Stimulated activated naive CD4-positive, alpha-beta T cell (primary cell): ENCODE measurements around the gene ZNF329.

ENCODE experiments used
- DNase-seq, 6 experiments: peaks; one replicate each; lab custom pipeline; 2025; lab: John Stamatoyannopoulos, UW

ZNF329 gene

DNA sequence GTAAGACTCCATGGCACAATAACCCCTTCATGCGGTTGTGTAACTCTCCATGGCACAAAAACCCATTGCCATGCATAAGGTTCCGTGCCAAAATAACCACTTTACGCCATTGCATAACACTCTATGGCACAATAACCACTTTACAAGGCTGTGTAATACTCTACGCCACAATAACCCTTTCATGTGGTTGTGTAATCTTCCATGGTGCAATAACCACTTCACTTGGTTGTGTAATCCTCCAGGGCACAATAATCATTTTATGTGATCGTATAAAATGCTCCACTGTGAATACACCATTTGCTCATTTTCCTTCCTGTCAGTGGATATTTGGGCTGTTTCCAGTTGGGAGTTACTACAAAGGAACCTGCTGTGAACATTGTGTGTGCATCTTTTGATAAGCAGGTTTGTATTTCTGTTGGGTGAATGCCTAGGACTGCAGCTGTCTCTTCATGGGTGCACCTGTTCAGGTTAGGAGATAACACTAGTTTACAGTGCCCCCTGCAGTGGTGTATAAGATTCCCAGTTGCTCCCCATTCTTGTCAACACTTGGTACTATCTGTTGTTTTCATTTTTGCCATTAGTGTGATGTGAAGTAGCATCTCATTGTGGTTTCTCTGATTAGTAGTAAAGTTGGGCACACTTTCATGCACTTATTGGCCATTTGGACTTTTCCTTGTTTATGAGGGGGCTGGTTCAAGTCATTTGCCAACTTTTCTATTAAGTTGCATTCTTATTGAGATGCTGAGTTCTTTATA is 31.4 kb downstream of the ZNF329 start:
- no peak for DNase-seq

DNA sequence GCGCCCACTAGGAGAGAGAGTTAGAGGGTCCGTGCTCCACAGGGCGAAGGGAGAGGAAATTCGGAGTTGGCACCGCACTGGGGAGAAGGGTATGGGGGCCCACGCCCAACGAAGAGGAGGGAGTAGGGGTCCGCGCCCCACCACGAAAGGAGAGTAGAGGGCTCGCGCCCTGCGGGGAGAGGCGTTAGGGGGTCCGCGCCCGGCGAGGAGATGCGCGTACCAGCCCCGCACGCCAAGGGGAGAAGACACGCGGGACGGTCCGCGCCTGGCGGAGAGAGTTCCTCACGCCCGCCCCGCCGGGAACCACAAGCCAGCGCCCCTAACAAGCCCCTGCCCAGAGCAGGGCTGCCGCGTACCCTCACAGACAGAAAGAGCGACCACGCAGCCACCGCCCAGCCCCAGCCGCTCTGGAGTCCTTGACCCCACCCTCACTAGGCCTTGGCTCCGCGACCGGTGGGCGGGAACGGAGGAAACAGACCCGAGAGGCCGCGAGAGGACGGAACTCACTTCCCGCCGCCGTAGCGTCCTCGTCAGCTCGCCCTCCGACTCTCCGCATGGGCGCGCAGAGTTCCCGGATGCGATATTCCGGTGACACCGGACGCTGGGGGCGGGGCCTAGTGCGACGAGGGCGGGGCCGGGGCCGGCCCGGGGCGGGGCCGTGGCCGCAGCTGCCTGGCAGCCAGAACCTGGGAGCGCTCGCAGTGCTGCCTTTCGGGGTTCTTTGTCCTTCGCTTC is 32.6 kb downstream of the ZNF329 start:
- DNase-seq, result no peak

DNA sequence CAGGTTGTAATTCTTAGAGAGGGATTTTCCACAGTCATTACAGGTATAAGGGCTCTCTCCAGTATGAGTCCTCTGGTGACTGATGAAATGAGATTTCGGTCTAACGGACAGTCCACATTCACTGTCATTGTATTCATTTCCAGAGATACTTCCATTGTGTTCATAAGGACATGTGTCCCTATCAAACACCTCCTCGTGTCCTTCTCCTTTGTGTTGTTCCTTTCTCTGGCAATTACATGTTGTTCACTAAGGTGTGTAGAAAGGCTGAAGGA is 42.1 kb downstream of the ZNF329 start:
- no peak for DNase-seq

DNA sequence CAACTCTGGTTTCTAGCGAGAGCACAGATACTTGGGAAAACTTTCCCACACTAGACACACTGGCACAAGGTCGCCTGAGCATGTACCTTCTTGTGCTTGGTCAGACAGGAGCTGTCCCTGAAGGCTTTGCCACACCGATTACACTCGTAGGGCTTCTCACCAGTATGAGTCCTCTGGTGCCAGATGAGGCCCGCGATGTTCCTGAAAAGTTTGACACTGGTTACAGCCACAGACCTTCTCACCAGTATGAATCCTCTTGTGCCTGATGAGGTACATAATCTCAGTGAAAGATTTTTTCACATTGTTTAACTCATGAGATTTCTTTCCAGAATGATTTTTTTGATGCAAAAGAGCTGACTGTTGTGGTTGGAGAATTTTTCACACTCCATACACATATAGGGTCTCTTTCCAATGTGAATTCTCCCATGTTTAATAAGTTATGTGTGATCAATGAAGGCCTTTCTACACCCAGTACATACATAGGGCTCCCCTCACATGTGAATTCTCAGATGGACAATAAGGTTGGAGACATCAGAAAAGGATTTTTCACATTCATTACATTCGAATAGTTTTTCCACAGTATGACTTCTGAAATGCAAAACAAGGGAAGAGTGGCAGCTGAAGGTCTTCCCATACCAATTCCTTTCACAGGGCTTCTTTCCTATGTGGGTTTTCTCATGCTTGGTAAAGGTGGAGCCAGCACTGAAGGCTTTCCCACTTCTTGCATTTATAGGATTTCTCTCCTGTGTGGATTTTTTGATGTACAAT is 42.6 kb downstream of the ZNF329 start:
- DNase-seq, result no peak

DNA sequence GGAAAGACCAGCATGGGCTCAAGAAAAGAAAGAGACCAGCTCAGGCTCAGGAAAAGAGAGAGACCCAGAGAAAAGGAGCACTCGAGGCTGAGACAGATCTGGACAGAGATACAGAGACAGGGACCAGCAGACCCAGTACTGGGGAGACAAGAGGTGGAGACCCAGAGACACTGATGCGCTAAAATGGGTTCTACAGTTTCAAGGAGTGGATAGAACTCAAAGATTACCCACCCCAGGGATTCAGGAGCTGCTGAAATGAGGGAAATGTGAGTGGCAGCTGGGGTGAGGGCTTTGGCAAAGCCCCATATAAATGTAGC is 51.9 kb downstream of the ZNF329 start:
- no peak for DNase-seq

DNA sequence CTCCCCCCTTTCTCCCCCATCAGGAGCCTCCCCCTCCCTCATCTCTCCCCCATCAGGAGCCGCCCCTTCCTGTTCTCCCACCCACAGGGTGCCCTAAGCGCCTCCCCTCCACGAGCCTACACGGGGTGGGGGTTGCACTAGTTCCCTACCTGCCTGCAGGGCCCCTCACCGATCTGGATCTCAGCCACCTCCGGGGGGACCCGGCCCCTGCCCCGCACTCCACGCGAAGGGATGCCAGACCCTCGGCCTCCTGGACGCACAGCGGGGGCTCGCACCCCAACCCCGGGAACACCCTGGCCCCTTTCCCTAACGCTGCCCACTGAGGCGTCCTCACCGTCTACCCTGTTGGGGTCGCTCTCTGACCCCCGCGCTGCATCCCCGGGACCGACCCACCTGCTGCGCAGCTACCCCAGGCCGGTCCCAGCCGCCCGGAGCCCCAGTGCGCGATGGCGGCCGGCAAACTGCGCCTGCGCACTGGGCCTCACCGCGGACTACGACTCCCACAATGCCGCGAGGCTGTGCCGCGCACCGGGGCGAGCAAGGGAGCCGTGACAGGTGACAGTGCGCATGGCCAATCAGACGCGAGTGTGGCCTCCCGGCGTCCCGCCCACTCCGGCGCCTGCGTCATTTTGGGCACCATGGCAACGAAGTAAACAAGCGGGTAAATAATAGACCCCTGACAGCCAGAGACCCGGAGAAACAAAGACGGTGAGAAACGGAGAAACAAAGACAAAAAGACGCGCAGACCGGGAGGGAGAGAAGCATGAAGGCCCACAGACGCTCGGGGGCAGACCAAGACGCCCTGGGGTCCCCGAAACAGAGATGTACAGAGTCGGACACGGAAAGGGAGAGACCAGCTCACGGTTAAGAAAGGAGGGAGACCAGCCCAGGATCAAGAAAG is 52.6 kb downstream of the ZNF329 start, which contains the start of gene ZSCAN18:
Gene ZSCAN18 (minus strand): TSS at position 451 of the 901 bp plus-strand sequence. CDS start 7,964 bp downstream, outside the sequence.
- peak; percentile 98 to 99 (median 98) for DNase-seq

DNA sequence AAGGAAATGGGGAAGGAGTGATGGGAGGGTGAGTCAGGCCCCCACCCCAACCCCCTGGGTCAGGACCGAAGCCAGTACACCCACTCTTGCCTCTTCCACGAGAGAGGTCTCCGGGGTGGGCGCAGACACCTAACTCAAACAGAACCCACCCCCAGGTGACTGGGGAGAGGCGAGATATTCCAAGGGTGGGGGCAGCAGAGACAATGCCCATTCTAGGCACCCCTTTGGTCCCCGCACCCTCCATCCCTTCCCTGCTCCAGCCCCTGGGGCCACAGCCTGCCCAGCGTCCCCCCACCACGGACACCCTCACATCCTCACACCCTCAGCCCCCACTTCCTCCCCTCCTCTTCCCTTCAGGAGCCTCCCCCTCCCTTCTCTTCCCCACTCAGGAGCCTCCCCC is 53.2 kb downstream of the ZNF329 start:
- no peak for DNase-seq

DNA sequence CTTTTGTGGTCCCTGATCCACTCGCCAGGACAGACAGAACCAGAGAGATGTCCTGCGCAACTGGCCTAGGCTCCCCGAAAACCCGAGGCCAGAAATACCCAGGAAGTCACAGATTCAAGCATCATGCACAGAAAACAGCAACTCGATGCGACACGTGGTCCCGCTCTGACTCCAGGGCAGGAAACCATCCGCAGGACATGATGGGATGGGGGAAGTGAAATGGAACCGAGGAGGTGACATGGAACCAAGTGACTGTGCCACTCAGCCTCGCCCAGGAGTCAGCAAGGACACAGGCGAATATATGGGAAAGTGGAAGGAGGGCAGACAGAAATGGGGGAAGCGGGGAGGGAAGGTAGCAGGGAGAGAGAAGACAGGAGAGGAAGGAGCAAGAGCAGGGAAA is 53.7 kb downstream of the ZNF329 start:
- DNase-seq, result no peak

DNA sequence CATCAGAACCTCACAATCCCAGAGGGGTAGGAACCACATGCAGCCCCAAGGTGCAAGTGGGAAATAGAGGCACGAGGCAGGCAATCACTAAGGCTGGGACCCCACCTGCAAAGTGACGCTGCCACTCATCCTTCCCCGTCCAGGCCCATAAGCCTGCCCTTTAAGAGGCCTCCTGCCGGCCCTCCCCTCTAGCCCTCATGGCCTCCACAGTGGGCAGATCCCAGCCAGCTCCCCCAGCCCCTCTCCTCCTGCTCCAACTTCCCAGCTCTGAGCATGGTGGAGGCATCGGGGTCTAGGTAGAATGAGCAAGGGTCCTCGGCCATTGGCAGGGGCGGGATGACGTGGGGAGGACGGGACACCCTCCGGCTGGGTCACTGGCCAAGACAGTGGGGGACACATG is 55.3 kb downstream of the ZNF329 start:
- DNase-seq, result no peak

DNA sequence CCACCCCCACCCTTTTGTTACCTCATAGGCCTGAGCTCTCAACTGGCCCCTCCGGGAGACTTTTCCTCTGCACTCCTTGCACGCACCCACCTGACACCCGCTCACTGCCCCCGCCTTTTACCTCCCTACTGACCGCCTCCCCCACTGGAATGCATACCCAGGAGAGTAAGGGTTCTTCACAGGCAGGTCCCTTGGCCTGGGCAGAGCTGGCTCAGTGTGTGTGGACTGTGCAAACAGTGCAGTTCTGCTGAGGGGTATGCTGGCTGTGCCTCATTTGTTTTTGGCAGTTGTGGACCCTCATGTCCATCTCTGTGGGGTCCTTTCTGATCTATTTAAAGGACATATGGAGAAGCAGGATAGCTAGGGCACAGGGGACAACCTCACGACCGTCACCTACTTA is 57.5 kb downstream of the ZNF329 start:
- no peak for DNase-seq

DNA sequence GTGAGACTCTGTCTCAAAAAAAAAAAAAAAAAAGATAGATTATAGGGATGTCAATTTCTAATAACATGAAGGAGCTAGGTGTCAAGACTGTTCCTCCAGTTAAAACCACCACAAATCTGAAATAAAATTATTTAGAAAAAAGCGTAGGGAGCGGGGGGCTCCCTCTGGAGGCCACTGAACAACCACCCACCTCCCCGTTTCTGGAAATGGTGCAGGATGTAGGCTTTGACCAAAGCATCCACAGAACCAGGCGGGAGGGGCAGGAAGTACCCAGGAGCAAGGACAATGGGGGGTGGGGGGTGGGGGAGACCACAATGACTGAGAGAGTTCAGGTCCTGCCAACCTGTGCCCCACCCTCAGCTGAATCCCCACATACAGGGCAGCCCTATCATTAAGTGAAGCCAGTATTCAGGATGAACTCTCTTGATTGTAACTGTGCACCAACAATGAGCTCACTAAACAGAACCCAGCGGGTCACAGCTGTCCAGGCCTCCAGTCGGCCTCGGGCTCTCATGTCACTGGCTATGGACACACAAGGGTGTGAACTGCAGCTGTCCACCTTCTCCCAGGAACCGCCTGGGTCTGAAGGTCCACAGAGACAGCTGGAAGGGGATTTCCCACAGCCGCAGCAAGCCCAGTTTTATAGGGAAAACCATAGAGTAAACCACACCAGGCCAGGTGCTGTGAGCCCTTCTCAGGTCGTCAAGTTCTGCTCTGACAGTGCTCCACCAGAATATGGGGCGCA is 59.2 kb downstream of the ZNF329 start:
- DNase-seq, result no peak

DNA sequence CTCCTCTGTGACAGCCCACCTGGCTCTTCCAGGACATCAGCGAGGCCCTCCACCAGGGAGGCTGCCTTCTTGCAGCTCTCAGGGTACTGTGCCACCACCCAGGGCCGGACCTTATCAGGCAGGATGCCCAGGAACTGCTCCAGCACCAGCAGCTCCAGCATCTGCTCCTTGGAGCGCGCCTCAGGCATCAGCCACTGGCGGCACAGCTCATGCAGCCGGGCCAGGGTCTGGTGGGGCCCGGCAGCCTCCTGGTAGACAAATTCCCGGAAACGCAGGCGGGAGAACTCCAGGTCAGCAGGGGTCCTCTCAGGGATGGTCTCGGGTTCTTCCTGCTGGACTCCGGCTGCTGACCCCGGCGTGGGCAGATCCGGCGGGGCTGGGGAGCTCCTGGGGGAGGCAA is 60.7 kb downstream of the ZNF329 start:
- DNase-seq, result no peak

DNA sequence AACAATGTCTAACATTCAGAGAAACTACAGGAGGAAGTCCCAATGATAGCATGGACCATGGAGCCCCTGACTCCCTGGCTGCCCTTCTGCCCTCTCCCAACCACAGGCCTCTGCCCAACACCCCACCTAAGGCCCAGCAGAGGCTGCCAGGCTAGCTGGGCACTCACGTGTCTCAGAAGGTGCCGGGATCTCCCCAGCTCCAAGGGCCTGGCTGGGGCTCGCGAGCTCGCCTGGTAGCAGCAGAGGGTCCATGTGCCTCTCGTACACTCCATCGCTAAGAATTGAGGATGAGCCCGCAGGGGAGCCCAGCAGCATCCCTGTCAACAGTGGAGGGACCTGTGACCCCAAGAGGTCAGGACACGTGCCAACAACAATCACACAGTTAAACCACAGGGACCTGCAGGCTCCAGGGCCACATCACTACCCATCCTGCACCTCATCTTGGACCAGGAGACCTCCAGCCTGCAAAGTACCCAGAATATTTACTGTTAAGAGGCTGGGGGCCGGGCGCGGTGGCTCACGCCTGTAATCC is 62.0 kb downstream of the ZNF329 start:
- DNase-seq, result no peak

DNA sequence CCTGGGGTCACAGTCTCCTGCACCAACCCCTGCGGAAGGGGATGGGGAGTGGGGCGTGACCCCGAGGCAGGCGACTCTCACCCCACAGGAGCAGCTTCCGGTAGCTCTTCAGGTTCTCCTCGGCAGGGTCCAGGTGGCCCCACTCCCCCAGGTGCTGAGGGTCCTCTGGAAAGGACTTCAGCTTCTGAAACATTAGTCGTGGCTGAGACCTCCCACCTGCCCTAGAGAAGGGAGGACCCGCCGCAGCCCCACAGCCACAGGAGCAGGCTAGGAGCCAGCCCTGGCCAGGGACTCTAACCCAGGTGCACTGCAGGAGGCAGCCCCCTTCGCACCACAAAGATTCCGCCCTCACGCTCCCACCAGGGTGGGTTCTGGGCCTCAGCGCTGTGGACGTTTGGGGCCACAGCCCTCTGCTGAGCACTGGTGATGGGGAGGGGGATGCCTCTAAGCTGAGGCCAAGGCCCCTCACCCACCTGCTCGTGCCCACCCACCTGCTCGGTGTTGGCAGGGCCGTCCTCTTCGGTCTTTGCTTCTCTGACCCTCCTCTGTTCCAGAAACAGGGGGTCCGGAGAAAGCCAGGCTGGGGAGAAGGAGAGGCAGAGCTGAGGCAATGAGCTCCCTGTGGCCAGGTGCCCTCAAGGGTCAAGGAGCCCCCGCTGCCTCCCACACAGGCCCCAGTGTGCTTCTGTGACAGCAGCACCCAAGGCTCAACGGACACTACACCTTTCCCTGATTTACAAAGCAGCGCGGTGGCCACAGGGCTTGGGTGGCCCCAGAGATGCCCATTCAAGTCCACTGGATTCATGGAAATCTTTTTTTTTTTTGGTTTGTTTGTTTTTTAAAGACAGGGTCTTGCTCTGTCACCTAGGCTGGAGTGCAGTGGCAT is 63.5 kb downstream of the ZNF329 start:
- no peak for DNase-seq

DNA sequence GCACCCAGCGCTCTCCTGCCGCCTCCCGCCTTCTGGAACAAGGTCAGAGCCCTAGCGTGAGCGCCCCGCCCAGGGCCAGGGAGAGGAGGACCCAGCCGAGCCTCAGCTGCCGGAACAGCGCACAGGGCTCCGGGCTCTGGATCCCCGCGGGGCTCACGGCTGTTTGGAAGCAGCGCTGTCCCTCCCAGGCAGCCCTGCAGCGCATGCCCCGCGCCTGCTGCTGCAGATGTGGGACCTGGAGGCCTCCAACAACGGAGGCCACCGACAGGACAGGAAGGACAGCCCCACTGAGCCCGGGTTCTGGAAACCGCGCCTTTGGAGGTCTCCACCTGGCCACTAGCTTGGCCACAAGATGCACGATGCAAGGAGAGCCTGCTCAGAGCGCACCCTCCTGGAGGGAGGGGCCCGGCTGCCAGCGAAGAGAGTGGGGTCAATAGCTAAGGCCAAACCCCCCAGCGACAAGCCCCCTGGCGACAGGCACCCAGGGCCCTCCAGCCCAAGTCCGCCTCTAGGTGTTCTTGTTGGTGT is 65.2 kb downstream of the ZNF329 start:
- no peak for DNase-seq

DNA sequence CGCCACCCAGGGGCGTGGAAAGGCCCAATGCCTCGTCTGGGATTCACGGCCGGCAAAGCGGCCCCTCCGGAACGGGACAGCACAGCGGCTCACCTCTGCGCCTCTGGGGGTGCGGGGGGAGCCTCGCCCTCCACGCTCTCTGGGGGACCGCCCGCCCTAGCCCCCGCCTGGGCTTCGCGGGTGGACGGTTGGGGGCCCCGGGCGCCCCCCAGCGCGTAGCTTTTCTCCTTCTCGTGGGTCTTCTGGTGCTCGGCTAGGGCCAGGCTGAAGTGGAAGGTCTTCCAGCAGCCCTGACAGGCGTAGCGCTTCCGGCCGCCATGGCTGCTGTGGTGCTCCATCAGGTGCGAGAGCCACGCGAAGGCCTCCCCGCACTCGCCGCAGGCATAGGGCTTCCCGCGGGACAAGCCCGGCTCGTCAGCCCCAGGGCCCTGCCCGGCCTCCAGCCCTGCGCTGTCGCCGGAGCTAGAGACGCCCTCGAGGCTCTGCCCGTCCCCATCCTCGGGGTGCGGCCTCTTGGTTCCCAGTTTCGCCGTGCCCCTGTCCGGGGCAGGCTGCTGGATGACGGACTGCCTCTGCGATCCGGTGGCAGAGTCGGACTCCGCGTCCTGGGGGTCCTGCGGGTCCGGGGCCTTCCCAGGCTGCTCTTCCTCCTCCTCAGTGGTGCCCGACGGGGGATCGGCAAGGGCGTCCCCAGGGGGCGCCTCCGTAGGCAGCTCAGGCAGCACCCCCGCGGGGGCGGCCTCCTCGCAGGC is 65.8 kb downstream of the ZNF329 start:
- no peak for DNase-seq

DNA sequence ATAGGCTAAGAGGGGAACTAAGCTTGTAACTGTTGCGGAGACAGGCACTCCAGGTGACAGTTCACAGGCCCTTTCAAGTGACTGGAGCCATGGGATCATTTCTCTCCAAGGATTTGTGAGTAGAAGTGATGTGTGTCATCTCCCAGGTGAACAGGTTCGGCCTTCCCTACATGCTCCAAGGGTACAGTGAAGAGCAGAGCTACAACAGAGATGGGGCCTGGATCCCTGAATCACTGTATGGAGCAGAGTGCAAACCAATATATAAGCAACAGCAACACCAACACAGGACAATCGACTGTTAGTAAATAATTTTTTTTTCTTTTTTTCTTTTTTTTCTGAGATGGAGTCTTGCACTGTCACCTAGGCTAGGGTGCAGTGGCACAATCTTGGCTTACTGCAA is 67.6 kb downstream of the ZNF329 start:
- DNase-seq, result no peak

DNA sequence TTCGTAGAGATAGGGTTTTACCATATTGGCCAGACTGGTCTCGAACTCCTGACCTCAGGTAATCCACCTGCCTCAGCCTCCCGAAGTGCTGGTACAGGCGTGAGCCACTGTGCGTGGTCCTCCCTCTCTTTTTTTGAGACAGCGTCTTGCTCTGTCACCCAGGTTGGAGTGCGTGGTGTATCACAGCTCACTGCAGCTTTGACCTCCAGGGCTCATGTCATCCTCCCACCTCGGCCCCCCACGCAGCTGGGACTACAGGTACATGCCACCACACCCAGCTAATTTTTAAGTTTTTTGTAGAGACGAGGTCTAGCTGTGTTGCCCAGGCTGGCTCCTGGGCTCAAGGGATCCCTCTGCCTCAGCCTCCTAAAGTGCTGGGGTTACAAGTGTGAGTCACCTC is 70.8 kb downstream of the ZNF329 start:
- DNase-seq, result no peak
